ENCODE data around the gene DCAF7.

DCAF7 gene, protein sequence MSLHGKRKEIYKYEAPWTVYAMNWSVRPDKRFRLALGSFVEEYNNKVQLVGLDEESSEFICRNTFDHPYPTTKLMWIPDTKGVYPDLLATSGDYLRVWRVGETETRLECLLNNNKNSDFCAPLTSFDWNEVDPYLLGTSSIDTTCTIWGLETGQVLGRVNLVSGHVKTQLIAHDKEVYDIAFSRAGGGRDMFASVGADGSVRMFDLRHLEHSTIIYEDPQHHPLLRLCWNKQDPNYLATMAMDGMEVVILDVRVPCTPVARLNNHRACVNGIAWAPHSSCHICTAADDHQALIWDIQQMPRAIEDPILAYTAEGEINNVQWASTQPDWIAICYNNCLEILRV

DNA sequence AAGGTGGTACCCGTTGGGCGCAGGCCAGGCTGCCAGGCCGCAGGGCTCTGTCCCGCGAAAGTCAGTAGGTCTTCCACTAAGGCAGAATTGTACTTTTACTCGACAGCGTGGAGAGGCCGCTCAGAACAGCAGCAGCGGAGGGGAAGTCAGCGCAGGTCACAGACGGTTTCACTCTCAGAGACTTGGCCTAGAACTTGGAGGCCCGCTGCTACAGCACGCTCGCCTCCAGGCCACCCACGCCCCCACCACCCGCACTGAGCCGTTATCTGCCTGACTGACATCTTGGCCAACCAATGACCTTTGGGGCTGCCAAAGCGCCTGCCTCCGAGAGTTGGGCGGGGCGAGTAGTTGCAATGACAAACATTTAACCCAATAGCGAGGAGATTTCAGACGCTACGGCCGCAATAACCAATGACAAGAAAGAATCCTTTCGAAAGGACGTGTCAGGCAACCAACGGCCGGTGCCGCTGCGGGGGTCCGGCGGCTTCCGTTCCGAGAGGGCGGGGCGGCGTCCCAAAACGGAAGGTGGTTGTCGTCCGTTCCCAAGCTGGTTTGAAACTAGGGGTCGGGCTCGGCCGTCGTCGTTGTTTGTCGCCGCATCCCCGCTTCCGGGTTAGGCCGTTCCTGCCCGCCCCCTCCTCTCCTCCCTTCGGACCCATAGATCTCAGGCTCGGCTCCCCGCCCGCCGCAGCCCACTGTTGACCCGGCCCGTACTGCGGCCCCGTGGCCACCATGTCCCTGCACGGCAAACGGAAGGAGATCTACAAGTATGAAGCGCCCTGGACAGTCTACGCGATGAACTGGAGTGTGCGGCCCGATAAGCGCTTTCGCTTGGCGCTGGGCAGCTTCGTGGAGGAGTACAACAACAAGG is at the start of gene DCAF7:
TSS of gene DCAF7 (plus strand) at position 532 of the 871 bp plus-strand sequence. CDS start at position 733, 201 bp downstream.
- no peaks in the 10 kb centered on the region for H3K36me3 ChIP-seq (ENCODE audit: insufficient read depth, low read length)
- no peaks in the 10 kb centered on the region for H3K9me3 ChIP-seq (ENCODE audit: control insufficient read depth, insufficient read depth, low read length)
- peaks cover 10% of the 10 kb centered on the region for H3K4me1 ChIP-seq (ENCODE audit: insufficient read depth, low read length)
- H3K9ac ChIP-seq (ENCODE audit: low read depth, low read length), result peak within 1 kb of the TSS; percentile 97

DNA sequence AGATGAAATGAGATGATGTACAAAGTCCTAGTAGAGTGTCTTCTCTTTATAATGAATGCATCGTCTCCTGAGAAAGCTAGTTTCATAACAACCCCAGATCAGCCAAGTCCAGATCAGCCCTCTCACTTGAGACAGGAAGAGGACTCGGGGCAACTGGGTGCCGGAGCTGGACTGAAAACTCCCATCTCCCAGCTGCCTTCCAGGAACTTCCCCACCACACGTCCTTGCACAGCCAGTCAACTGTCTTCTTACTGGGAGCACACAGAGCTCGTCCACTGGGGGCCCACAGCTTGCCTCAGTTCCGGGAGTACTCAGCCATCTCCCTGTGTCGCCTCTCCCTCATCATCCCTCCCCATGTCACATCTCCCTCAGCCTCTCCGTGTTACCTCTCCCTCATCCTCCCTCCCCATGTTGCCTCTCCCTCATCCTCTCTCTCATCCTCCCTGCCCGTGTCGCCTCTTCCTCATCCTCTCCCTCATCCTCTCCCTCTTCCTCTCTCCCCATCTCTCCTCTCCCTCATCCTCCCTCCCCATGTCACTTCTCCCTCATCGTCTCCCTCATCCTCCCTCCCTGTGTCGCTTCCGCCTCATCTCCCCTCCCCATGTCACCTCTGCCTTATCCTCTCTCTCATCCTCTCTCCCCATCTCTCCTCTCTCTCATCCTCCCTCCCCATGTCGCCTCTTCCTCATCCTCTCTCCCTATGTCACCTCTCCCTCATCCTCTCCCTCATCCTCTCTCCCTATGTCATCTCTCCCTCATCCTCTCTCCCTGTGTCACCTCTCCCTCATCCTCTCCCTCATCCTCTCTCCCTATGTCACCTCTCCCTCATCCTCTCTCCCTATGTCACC is 49.5 kb upstream of the DCAF7 start:
- H3K9ac ChIP-seq (ENCODE audit: low read depth, low read length), result no peak overlapping the region
- no peaks in the 10 kb centered on the region for H3K36me3 ChIP-seq (ENCODE audit: insufficient read depth, low read length)
- no peaks in the 10 kb centered on the region for H3K9me3 ChIP-seq (ENCODE audit: control insufficient read depth, insufficient read depth, low read length)
- H3K4me1 ChIP-seq (ENCODE audit: insufficient read depth, low read length), result no peaks in the 10 kb centered on the region; the same call in 1 of the 2 replicates

DNA sequence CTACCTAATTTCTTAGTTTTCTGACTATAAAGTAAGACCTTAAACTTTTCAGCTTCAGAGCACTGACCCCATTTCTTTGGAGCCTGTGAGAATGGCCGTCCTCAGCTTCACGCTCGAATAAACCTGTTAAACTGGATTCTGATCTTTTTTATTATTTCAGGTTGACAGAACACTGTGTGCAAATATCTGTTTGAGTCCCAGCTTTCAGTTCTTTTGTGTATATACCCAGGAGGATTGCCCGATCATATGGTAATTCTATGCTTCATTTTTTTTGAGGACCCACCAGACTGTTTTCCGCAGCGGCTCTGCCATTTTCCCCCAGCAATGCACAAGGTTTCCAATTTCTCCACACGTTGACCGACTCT is 47.0 kb upstream of the DCAF7 start:
- Histone ChIP-seq H3K4me1 (ENCODE audit: insufficient read depth, low read length) (no peaks in the 10 kb centered on the region), H3K9ac (ENCODE audit: low read depth, low read length) (no peak overlapping the region), H3K36me3 (ENCODE audit: insufficient read depth, low read length) (no peaks in the 10 kb centered on the region), H3K9me3 (ENCODE audit: control insufficient read depth, insufficient read depth, low read length) (no peaks in the 10 kb centered on the region)

DNA sequence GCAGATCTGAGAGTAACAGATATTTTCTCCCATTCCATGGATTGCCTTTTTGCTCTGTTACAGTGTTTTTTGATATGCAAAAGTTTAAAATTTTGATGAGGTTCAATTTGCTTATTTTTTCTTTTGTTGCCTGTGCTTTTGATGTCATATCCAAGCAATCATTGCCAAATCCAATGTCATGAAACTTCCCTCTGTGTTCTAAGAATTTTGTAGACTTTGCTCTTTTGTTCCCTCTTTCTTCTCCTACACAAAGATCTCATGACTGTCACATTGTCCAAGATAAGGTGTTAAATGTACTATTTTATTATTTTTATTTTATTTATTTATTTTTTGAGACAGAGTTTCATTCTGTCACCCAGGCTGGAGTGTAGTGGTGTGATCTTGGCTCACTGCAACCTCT is 46.0 kb upstream of the DCAF7 start:
- no peaks in the 10 kb centered on the region for H3K4me1 ChIP-seq (ENCODE audit: insufficient read depth, low read length)
- H3K36me3 ChIP-seq (ENCODE audit: insufficient read depth, low read length), result no peaks in the 10 kb centered on the region
- H3K9me3 ChIP-seq (ENCODE audit: control insufficient read depth, insufficient read depth, low read length), result no peaks in the 10 kb centered on the region
- no peak overlapping the region for H3K9ac ChIP-seq (ENCODE audit: low read depth, low read length)

DNA sequence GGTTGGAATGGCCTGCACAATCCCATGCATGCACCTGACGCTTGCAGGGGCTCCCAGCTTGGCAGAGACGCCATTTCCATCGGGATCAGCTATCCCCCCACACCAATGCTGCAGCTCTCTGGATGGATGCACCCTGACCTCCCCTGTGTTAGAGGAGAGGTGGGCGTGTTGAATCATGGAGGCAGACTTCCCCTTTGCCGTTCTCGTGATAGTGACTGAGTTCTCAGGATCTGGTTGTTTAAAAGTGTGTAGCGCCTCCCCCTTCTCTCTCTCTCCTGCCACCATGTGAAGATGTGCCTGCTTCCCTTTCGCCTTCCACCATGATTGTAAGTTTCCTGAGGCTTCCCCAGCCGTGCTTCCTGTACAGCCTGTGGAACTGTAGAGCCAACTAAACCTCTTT is 44.9 kb upstream of the DCAF7 start:
- Histone ChIP-seq H3K4me1 (ENCODE audit: insufficient read depth, low read length) (no peaks in the 10 kb centered on the region), H3K36me3 (ENCODE audit: insufficient read depth, low read length) (no peaks in the 10 kb centered on the region), H3K9ac (ENCODE audit: low read depth, low read length) (no peak overlapping the region), H3K9me3 (ENCODE audit: control insufficient read depth, insufficient read depth, low read length) (no peaks in the 10 kb centered on the region)

DNA sequence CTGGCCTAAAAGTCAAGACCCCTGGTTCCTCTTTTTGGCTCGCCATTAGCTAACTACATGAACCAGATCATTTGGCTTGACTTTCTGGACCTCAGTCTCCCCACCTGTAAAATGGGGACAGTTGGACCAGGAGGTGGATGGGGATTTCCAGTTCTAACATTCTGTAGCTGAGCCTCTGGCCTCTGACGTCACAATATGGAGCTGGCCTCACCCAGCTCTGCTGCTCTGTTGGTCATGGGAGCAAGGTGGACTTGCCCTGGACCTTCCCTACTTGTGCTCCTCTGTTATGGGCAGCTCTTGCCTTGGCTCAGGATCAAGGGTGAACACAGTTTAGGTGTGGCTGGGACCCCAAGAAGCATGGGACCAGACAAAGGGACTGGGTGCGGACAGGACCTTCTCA is 43.6 kb upstream of the DCAF7 start:
- H3K9ac ChIP-seq (ENCODE audit: low read depth, low read length), result no peak overlapping the region
- H3K9me3 ChIP-seq (ENCODE audit: control insufficient read depth, insufficient read depth, low read length), result no peaks in the 10 kb centered on the region
- H3K36me3 ChIP-seq (ENCODE audit: insufficient read depth, low read length), result no peaks in the 10 kb centered on the region
- H3K4me1 ChIP-seq (ENCODE audit: insufficient read depth, low read length), result no peaks in the 10 kb centered on the region

DNA sequence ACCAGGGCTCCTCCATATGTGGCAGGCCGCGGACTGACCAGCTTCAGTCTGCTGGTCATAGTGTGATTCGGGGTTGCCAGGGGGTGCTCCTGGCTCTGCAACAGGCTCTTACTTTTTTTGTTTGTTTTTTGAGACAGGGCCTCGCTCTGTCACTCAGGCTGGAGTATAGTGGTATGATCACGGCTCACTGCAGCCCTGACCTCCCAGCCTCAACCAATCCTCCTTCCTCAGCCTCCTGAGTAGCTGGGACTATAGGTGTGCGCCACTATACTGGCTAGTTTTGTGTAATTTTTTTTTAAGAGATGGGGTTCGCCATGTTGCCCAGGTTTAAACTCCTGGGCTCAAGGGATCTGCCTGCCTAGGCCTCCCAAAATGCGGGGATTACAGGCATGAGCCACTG is 38.9 kb upstream of the DCAF7 start:
- Histone ChIP-seq H3K4me1 (ENCODE audit: insufficient read depth, low read length) (no peaks in the 10 kb centered on the region), H3K9ac (ENCODE audit: low read depth, low read length) (no peak overlapping the region), H3K36me3 (ENCODE audit: insufficient read depth, low read length) (no peaks in the 10 kb centered on the region), H3K9me3 (ENCODE audit: control insufficient read depth, insufficient read depth, low read length) (no peaks in the 10 kb centered on the region)

DNA sequence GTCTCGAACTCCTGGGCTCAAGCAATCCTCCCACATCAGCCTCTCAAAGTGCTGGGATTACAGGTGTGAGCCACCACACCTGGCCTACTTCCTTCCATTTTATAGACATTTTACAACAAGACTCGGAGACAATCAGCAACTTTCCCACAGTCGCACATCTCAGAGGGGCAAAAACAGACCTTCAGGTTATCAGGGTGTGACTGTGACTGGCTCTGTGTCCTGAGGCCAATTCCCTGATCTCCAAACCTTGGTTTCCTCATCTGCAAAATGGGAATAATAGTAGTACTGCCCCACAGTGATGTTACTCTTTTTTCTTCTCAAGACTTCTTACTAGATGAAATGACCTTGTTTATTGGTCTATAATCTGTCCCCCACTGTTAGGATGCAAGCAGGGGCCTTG is 37.9 kb upstream of the DCAF7 start:
- H3K9me3 ChIP-seq (ENCODE audit: control insufficient read depth, insufficient read depth, low read length), result no peaks in the 10 kb centered on the region
- H3K36me3 ChIP-seq (ENCODE audit: insufficient read depth, low read length), result no peaks in the 10 kb centered on the region
- H3K9ac ChIP-seq (ENCODE audit: low read depth, low read length), result no peak overlapping the region
- H3K4me1 ChIP-seq (ENCODE audit: insufficient read depth, low read length), result peaks cover 6% of the 10 kb centered on the region; the same call in 1 of the 2 replicates

- Histone ChIP-seq H3K9ac (ENCODE audit: low read depth, low read length) (no peak overlapping the region), H3K9me3 (ENCODE audit: control insufficient read depth, insufficient read depth, low read length) (no peaks in the 10 kb centered on the region), H3K4me1 (ENCODE audit: insufficient read depth, low read length) (peaks cover 6% of the 10 kb centered on the region; the same call in 1 of the 2 replicates), H3K36me3 (ENCODE audit: insufficient read depth, low read length) (no peaks in the 10 kb centered on the region)
Measured at GRCh38 chr17:63512896-63513644, 37.2 kb upstream of the DCAF7 start.

GRCh38 chr17:63514477-63514876 is 35.8 kb upstream of the DCAF7 start:
- Histone ChIP-seq H3K4me1 (ENCODE audit: insufficient read depth, low read length) (peaks cover 6% of the 10 kb centered on the region; the same call in 1 of the 2 replicates), H3K9ac (ENCODE audit: low read depth, low read length) (no peak overlapping the region), H3K9me3 (ENCODE audit: control insufficient read depth, insufficient read depth, low read length) (no peaks in the 10 kb centered on the region), H3K36me3 (ENCODE audit: insufficient read depth, low read length) (no peaks in the 10 kb centered on the region)

GRCh38 chr17:63514974-63515373 is 35.3 kb upstream of the DCAF7 start:
- H3K36me3 ChIP-seq (ENCODE audit: insufficient read depth, low read length), result no peaks in the 10 kb centered on the region
- no peak overlapping the region for H3K9ac ChIP-seq (ENCODE audit: low read depth, low read length)
- H3K9me3 ChIP-seq (ENCODE audit: control insufficient read depth, insufficient read depth, low read length), result no peaks in the 10 kb centered on the region
- H3K4me1 ChIP-seq (ENCODE audit: insufficient read depth, low read length), result peaks cover 6% of the 10 kb centered on the region; the same call in 1 of the 2 replicates

DNA sequence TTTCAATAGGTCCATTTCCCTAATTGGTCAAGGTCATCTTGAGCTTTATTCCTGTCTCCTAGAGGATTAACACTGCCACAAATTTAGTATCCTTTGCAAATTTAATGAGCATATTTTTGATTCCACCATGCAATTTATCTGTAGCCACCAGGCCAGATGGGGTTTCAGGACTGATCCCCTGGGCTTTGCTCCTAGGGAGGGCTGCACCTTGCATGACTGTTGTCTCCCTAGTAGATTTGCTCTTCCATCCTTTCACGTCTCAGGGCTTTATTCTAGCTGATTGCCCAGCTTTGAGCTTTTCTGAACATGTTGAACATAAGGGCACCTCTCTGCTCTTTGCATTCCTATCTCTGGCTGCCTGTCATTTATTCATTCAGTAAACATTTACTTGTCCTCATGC is 34.9 kb upstream of the DCAF7 start:
- no peak overlapping the region for H3K9ac ChIP-seq (ENCODE audit: low read depth, low read length)
- no peaks in the 10 kb centered on the region for H3K9me3 ChIP-seq (ENCODE audit: control insufficient read depth, insufficient read depth, low read length)
- no peaks in the 10 kb centered on the region for H3K36me3 ChIP-seq (ENCODE audit: insufficient read depth, low read length)
- peaks cover 10% of the 10 kb centered on the region for H3K4me1 ChIP-seq (ENCODE audit: insufficient read depth, low read length)

DNA sequence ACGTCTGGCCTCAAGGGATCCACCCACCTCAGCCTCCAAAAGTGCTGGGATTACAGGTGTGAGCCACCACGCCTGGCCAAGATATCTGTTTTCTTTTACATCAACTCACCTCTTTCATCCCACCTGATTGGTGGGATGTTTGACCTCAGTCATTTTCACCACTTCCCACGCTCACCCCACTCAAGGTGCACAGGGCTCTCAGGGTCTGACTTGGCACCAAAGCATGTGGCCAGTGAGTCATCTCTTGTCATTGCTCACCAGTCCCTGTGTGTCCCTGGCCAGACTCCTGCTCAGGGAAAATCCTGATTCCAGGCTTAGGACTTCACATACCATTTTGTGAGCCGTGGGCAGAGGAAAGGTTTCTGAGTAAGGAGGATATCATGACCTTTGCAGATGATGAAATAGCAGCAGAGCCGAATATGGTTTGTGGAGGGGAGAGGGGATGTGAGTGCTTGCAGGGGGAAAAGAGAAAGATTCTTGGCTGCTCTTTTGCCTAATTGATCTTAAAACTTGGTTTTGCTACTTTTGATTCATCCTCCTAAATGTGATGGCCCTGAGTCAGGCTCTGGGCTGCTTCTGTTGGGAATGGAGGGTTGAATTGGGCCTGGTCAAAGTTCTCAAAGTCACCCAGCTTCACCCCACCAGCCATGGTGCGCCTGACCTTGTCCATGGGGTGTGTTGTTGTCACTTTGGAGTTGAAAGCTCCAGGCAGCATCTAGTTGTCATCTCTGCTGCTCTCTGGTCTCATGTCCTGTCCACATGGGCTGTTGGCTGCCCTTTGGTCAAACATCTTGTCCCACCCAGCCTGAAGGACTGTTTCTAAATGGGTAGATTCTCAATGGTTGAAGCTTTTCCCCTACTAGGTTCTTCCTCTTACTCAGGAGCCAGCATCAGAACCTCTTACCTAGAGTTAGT is 33.1 kb upstream of the DCAF7 start:
- Histone ChIP-seq H3K36me3 (ENCODE audit: insufficient read depth, low read length) (no peaks in the 10 kb centered on the region), H3K9ac (ENCODE audit: low read depth, low read length) (no peak overlapping the region), H3K9me3 (ENCODE audit: control insufficient read depth, insufficient read depth, low read length) (no peaks in the 10 kb centered on the region), H3K4me1 (ENCODE audit: insufficient read depth, low read length) (peaks cover 18% of the 10 kb centered on the region)

Data from ES-I3 (cell line).